ENCODE data around the gene NUCB1. TPM values are rescaled to one million over a fixed set of nuclear protein-coding genes. Genes with fewer than 3 reads are reported as not detected.

The NUCB1 gene
- total and polyA plus RNA-seq, 9 of the 15 experiments (the other 6 are each of a cell fraction or from before 2014, with no cell fraction given), result 3.1 to 153 (median 71.7) TPM

DNA sequence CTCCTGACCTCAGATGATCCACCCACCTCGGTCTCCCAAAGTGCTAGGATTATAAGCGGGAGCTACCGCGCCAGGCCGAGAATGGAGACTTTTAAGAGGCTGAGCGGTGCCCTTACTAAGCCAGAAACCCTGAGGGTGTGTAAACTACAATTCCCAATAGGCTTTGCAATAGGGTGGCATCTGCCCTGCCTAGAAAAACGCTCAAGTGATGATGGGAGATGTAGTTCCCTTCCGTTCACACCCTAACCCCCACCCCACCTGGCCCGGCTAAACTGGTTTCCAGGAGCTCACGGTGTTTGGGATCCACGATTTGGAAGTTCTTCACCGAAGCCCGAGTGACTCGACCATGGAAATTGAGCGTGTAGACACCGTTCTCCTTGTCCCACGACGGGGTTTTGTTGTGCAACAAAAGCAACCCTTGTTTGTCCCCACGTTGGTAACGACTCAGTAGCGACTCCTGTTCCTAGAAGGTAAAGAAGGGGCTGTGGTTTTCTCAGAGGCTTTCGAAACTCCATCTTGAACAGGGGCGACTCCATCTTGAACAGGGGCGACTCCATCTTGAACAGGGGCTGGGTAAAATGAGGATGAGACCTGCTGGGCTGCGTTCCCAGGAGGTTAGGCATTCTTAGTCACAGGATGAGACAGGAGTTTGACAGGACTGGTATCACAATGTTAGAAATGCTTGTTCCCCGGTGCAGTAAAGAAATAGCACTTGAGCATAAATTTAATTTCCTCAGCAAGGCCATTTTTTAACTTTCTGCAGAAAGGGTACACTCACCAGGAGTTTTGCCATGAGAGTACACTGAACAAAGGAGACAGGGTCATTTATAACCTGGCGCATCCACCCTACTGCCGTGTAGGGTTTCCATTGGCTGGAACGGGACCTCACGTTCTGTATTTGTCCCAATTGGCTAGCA is 18.1 kb upstream of the NUCB1 start (continued):
- TF ChIP-seq, protein P1, sequence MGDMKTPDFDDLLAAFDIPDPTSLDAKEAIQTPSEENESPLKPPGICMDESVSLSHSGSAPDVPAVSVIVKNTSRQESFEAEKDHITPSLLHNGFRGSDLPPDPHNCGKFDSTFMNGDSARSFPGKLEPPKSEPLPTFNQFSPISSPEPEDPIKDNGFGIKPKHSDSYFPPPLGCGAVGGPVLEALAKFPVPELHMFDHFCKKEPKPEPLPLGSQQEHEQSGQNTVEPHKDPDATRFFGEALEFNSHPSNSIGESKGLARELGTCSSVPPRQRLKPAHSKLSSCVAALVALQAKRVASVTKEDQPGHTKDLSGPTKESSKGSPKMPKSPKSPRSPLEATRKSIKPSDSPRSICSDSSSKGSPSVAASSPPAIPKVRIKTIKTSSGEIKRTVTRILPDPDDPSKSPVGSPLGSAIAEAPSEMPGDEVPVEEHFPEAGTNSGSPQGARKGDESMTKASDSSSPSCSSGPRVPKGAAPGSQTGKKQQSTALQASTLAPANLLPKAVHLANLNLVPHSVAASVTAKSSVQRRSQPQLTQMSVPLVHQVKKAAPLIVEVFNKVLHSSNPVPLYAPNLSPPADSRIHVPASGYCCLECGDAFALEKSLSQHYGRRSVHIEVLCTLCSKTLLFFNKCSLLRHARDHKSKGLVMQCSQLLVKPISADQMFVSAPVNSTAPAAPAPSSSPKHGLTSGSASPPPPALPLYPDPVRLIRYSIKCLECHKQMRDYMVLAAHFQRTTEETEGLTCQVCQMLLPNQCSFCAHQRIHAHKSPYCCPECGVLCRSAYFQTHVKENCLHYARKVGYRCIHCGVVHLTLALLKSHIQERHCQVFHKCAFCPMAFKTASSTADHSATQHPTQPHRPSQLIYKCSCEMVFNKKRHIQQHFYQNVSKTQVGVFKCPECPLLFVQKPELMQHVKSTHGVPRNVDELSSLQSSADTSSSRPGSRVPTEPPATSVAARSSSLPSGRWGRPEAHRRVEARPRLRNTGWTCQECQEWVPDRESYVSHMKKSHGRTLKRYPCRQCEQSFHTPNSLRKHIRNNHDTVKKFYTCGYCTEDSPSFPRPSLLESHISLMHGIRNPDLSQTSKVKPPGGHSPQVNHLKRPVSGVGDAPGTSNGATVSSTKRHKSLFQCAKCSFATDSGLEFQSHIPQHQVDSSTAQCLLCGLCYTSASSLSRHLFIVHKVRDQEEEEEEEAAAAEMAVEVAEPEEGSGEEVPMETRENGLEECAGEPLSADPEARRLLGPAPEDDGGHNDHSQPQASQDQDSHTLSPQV (IDR thresholded peaks at IDR 0.05), result peak; percentile 99
- no peak for TF ChIP-seq ZNF609 (CRISPR knock-in tag; IDR thresholded peaks at IDR 0.05; ENCODE audit: borderline replicate concordance)
- peak; percentile 68; the same call in 1 of the 2 replicates for TF ChIP-seq SLC30A9 (CRISPR knock-in tag; IDR thresholded peaks at IDR 0.05)
- no peak for TF ChIP-seq ZNF212 (CRISPR knock-in tag; IDR thresholded peaks at IDR 0.05)
- no peak for TF ChIP-seq ETV5 (CRISPR knock-in tag; IDR thresholded peaks at IDR 0.05; ENCODE audit: low read depth)
- TF ChIP-seq ZNF707 (CRISPR knock-in tag; conservative IDR thresholded peaks at IDR 0.05), result peak; percentile 79
- no peak for TF ChIP-seq SP1 (CRISPR knock-in tag; IDR thresholded peaks at IDR 0.05)
- peak; percentile 93 for TF ChIP-seq ID3 (CRISPR knock-in tag; IDR thresholded peaks at IDR 0.05)
- peak; percentile 99 for TF ChIP-seq ID3 (tag; IDR thresholded peaks at IDR 0.05)
- TF ChIP-seq CBX3 (IDR thresholded peaks at IDR 0.05; ENCODE audit: borderline replicate concordance in 1 of 2, low read length in 2 of 2), result peak in 1 of 2 experiments; percentile 92; a peak in 2 of 3 replicates
- TF ChIP-seq NFE2 (IDR thresholded peaks at IDR 0.05; ENCODE audit: low read depth), result no peak
- TF ChIP-seq TCF7L2 (IDR thresholded peaks at IDR 0.05; ENCODE audit: low read depth, low read length), result no peak
- TF ChIP-seq, protein P2, sequence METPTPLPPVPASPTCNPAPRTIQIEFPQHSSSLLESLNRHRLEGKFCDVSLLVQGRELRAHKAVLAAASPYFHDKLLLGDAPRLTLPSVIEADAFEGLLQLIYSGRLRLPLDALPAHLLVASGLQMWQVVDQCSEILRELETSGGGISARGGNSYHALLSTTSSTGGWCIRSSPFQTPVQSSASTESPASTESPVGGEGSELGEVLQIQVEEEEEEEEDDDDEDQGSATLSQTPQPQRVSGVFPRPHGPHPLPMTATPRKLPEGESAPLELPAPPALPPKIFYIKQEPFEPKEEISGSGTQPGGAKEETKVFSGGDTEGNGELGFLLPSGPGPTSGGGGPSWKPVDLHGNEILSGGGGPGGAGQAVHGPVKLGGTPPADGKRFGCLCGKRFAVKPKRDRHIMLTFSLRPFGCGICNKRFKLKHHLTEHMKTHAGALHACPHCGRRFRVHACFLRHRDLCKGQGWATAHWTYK (CRISPR knock-in tag; IDR thresholded peaks at IDR 0.05), result peak; percentile 79; the same call in 1 of the 2 replicates
- TF ChIP-seq ZNF24 (IDR thresholded peaks at IDR 0.05), result no peak
